ENCODE results near the gene ECT2L. TPM values are rescaled to one million over a fixed set of nuclear protein-coding genes. Genes with fewer than 3 reads are reported as not detected.
A peak's percentile ranks its signal among the peaks of the same experiment; 100 is the strongest.

Gene ECT2L
- total and polyA plus RNA-seq, 2 of the 13 experiments (the other 11 are each of a cell fraction or from before 2014, with no cell fraction given), result 0.12 TPM; not detected in 1

- no peak; the same call in 1 of the 2 replicates for TF ChIP-seq KDM5A (IDR thresholded peaks at IDR 0.05; ENCODE audit: borderline replicate concordance, low read length)
- TF ChIP-seq, protein P1, sequence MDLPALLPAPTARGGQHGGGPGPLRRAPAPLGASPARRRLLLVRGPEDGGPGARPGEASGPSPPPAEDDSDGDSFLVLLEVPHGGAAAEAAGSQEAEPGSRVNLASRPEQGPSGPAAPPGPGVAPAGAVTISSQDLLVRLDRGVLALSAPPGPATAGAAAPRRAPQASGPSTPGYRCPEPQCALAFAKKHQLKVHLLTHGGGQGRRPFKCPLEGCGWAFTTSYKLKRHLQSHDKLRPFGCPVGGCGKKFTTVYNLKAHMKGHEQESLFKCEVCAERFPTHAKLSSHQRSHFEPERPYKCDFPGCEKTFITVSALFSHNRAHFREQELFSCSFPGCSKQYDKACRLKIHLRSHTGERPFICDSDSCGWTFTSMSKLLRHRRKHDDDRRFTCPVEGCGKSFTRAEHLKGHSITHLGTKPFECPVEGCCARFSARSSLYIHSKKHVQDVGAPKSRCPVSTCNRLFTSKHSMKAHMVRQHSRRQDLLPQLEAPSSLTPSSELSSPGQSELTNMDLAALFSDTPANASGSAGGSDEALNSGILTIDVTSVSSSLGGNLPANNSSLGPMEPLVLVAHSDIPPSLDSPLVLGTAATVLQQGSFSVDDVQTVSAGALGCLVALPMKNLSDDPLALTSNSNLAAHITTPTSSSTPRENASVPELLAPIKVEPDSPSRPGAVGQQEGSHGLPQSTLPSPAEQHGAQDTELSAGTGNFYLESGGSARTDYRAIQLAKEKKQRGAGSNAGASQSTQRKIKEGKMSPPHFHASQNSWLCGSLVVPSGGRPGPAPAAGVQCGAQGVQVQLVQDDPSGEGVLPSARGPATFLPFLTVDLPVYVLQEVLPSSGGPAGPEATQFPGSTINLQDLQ (CRISPR knock-in tag; IDR thresholded peaks at IDR 0.05), result no peak
- TF ChIP-seq KLF13 (CRISPR knock-in tag; IDR thresholded peaks at IDR 0.05), result no peak
- TF ChIP-seq, protein P2, sequence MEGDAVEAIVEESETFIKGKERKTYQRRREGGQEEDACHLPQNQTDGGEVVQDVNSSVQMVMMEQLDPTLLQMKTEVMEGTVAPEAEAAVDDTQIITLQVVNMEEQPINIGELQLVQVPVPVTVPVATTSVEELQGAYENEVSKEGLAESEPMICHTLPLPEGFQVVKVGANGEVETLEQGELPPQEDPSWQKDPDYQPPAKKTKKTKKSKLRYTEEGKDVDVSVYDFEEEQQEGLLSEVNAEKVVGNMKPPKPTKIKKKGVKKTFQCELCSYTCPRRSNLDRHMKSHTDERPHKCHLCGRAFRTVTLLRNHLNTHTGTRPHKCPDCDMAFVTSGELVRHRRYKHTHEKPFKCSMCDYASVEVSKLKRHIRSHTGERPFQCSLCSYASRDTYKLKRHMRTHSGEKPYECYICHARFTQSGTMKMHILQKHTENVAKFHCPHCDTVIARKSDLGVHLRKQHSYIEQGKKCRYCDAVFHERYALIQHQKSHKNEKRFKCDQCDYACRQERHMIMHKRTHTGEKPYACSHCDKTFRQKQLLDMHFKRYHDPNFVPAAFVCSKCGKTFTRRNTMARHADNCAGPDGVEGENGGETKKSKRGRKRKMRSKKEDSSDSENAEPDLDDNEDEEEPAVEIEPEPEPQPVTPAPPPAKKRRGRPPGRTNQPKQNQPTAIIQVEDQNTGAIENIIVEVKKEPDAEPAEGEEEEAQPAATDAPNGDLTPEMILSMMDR (CRISPR knock-in tag; IDR thresholded peaks at IDR 0.05), result no peak
- TF ChIP-seq MIER3 (CRISPR knock-in tag; IDR thresholded peaks at IDR 0.05; ENCODE audit: borderline replicate concordance), result no peak; the same call in 1 of the 2 replicates
- TF ChIP-seq, protein P3, sequence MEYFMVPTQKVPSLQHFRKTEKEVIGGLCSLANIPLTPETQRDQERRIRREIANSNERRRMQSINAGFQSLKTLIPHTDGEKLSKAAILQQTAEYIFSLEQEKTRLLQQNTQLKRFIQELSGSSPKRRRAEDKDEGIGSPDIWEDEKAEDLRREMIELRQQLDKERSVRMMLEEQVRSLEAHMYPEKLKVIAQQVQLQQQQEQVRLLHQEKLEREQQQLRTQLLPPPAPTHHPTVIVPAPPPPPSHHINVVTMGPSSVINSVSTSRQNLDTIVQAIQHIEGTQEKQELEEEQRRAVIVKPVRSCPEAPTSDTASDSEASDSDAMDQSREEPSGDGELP (IDR thresholded peaks at IDR 0.05; ENCODE audit: borderline replicate concordance, low read depth), result no peak
- TF ChIP-seq PITX1 (CRISPR knock-in tag; IDR thresholded peaks at IDR 0.05), result peak; percentile 60; the same call in 1 of the 2 replicates
- no peak for TF ChIP-seq ZMYM3 (CRISPR knock-in tag; IDR thresholded peaks at IDR 0.05)
- TF ChIP-seq HNRNPH1 (optimal IDR thresholded peaks at IDR 0.05; ENCODE audit: low read depth, low read length), result no peak
- no peak for TF ChIP-seq SRSF4 (IDR thresholded peaks at IDR 0.05; ENCODE audit: low read depth, low read length, poor library complexity, severe bottlenecking)
- TF ChIP-seq CERS6 (CRISPR knock-in tag; IDR thresholded peaks at IDR 0.05), result no peak
- TF ChIP-seq CBX1 (IDR thresholded peaks at IDR 0.05; ENCODE audit: low read depth), result no peak
- TF ChIP-seq WIZ (CRISPR knock-in tag; IDR thresholded peaks at IDR 0.05), result no peak
- TF ChIP-seq, protein P4, sequence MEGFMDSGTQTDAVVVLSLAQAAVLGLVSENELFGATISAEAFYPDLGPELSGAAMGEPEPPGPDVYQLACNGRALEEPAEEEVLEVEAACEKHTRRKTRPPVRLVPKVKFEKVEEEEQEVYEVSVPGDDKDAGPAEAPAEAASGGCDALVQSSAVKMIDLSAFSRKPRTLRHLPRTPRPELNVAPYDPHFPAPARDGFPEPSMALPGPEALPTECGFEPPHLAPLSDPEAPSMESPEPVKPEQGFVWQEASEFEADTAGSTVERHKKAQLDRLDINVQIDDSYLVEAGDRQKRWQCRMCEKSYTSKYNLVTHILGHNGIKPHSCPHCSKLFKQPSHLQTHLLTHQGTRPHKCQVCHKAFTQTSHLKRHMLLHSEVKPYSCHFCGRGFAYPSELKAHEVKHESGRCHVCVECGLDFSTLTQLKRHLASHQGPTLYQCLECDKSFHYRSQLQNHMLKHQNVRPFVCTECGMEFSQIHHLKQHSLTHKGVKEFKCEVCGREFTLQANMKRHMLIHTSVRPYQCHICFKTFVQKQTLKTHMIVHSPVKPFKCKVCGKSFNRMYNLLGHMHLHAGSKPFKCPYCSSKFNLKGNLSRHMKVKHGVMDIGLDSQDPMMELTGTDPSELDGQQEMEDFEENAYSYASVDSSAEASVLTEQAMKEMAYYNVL (CRISPR knock-in tag; IDR thresholded peaks at IDR 0.05; ENCODE audit: borderline replicate concordance), result no peak; the same call in 1 of the 2 replicates
- TF ChIP-seq ZFP62 (CRISPR knock-in tag; IDR thresholded peaks at IDR 0.05), result no peak
- TF ChIP-seq, protein P5, sequence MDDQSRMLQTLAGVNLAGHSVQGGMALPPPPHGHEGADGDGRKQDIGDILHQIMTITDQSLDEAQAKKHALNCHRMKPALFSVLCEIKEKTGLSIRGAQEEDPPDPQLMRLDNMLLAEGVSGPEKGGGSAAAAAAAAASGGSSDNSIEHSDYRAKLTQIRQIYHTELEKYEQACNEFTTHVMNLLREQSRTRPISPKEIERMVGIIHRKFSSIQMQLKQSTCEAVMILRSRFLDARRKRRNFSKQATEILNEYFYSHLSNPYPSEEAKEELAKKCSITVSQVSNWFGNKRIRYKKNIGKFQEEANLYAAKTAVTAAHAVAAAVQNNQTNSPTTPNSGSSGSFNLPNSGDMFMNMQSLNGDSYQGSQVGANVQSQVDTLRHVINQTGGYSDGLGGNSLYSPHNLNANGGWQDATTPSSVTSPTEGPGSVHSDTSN (CRISPR knock-in tag; IDR thresholded peaks at IDR 0.05; ENCODE audit: borderline replicate concordance), result no peak
- TF ChIP-seq BRCA1 (CRISPR knock-in tag; IDR thresholded peaks at IDR 0.05), result no peak
These were observed 18.4 kb downstream of the ECT2L start (continued) for GRCh38 chr6:138814179-138814834.
